ENCODE results near the gene TUBB.

The TUBB gene

GRCh38 chr6:30711758-30712380, 8.3 kb upstream of the TUBB start:
- Histone ChIP-seq H3K4me2 (ENCODE audit: insufficient read depth, low read length, poor library complexity, severe bottlenecking) (no peak overlapping the region), H2BK120ac (ENCODE audit: low read depth, low read length) (no peak overlapping the region), H2BK5ac (ENCODE audit: low read length) (no peak overlapping the region), H2BK15ac (ENCODE audit: low read length) (no peak overlapping the region), H3K23ac (ENCODE audit: low read depth, low read length, poor library complexity) (no peak overlapping the region), H2BK12ac (ENCODE audit: low read length) (no peak overlapping the region), H4K8ac (ENCODE audit: low read depth, low read length) (no peak overlapping the region), H3K4ac (ENCODE audit: low read length) (no peak overlapping the region), H3K79me1 (ENCODE audit: low read depth, low read length) (no peaks in the 10 kb centered on the region), H3K18ac (ENCODE audit: low read length) (no peak overlapping the region), H3K9ac (ENCODE audit: low read depth, low read length, poor library complexity) (peak overlapping the region; percentile 30), H2AFZ (ENCODE audit: low read length) (no peak overlapping the region), H3K14ac (ENCODE audit: low read length) (no peak overlapping the region), H4K91ac (ENCODE audit: low read depth, low read length, poor library complexity) (no peak overlapping the region), H3K4me1 (ENCODE audit: control insufficient read depth in 2 of 2, insufficient read depth in 1 of 2, low read depth in 1 of 2, low read length in 2 of 2) (peaks cover 4 to 6% of the 10 kb centered on the region in 2 donors), H2AK5ac (ENCODE audit: low read depth, low read length) (no peak overlapping the region), H3K36me3 (replicated peaks in 1 of 2; ENCODE audit: control insufficient read depth in 2 of 2, insufficient read depth in 2 of 2, low read length in 2 of 2) (peaks cover 51 to 83% of the 10 kb centered on the region in 2 donors), H3K4me3 (ENCODE audit: low read length in 2 of 2) (no peak overlapping the region), H3K9me3 (replicated peaks in 1 of 2; ENCODE audit: control insufficient read depth in 2 of 2, insufficient read depth in 1 of 2, low read depth in 1 of 2, low read length in 2 of 2) (no peaks in the 10 kb centered on the region), H3K27me3 (ENCODE audit: control insufficient read depth in 3 of 3, insufficient read depth in 3 of 3, low read depth in 1 of 3, low read length in 3 of 3) (no peaks in the 10 kb centered on the region), H3K27ac (replicated peaks; ENCODE audit: low read length) (no peak overlapping the region)
- WGBS, 2 donors (ENCODE audit: extremely low coverage in 2 of 2, insufficient read length in 2 of 2, insufficient replicate concordance in 1 of 2): no CpG with 5 or more reads among the region's 1 CpG
- DNase-seq (ENCODE audit: low spot score): no peak

- H2AFZ ChIP-seq (ENCODE audit: low read length): no peak overlapping the region
- no peak overlapping the region for H2AK5ac ChIP-seq (ENCODE audit: low read depth, low read length)
- no peak for DNase-seq (ENCODE audit: low spot score)
- no peak overlapping the region for H2BK12ac ChIP-seq (ENCODE audit: low read length)
- no peak overlapping the region for H3K14ac ChIP-seq (ENCODE audit: low read length)
- no peak overlapping the region for H3K23ac ChIP-seq (ENCODE audit: low read depth, low read length, poor library complexity)
- H3K4ac ChIP-seq (ENCODE audit: low read length): no peak overlapping the region
- no peak overlapping the region for H2BK15ac ChIP-seq (ENCODE audit: low read length)
- no peak overlapping the region for H4K91ac ChIP-seq (ENCODE audit: low read depth, low read length, poor library complexity)
- no peak overlapping the region for H4K8ac ChIP-seq (ENCODE audit: low read depth, low read length)
- peaks cover 45 to 77% of the 10 kb centered on the region in 2 donors for H3K36me3 ChIP-seq (replicated peaks in 1 of 2; ENCODE audit: control insufficient read depth in 2 of 2, insufficient read depth in 2 of 2, low read length in 2 of 2)
- WGBS, 2 donors (ENCODE audit: extremely low coverage in 2 of 2, insufficient read length in 2 of 2, insufficient replicate concordance in 1 of 2): no CpG with 5 or more reads among the region's 7 CpGs
- no peak overlapping the region for H3K9ac ChIP-seq (ENCODE audit: low read depth, low read length, poor library complexity)
- no peak overlapping the region for H2BK5ac ChIP-seq (ENCODE audit: low read length)
- H3K79me1 ChIP-seq (ENCODE audit: low read depth, low read length): no peaks in the 10 kb centered on the region
- H3K27me3 ChIP-seq (ENCODE audit: control insufficient read depth in 3 of 3, insufficient read depth in 3 of 3, low read depth in 1 of 3, low read length in 3 of 3): no peaks in the 10 kb centered on the region
- no peaks in the 10 kb centered on the region for H3K9me3 ChIP-seq (replicated peaks in 1 of 2; ENCODE audit: control insufficient read depth in 2 of 2, insufficient read depth in 1 of 2, low read depth in 1 of 2, low read length in 2 of 2)
- no peak overlapping the region for H3K18ac ChIP-seq (ENCODE audit: low read length)
- peaks cover 4 to 6% of the 10 kb centered on the region in 2 donors for H3K4me1 ChIP-seq (ENCODE audit: control insufficient read depth in 2 of 2, insufficient read depth in 1 of 2, low read depth in 1 of 2, low read length in 2 of 2)
- H3K4me2 ChIP-seq (ENCODE audit: insufficient read depth, low read length, poor library complexity, severe bottlenecking): no peak overlapping the region
- H3K27ac ChIP-seq (replicated peaks; ENCODE audit: low read length): no peak overlapping the region
- no peak overlapping the region for H2BK120ac ChIP-seq (ENCODE audit: low read depth, low read length)
- H3K4me3 ChIP-seq (ENCODE audit: low read length in 2 of 2): no peak overlapping the region
Observed at GRCh38 chr6:30712441-30712945, 7.7 kb upstream of the TUBB start.

- H3K4me2 ChIP-seq (ENCODE audit: insufficient read depth, low read length, poor library complexity, severe bottlenecking): no peak overlapping the region
- H3K18ac ChIP-seq (ENCODE audit: low read length): no peak overlapping the region
- H3K14ac ChIP-seq (ENCODE audit: low read length): no peak overlapping the region
- H3K23ac ChIP-seq (ENCODE audit: low read depth, low read length, poor library complexity): no peak overlapping the region
- H2BK12ac ChIP-seq (ENCODE audit: low read length): no peak overlapping the region
- H2BK120ac ChIP-seq (ENCODE audit: low read depth, low read length): no peak overlapping the region
- H3K4ac ChIP-seq (ENCODE audit: low read length): no peak overlapping the region
- H2AK5ac ChIP-seq (ENCODE audit: low read depth, low read length): no peak overlapping the region
- peaks cover 40 to 60% of the 10 kb centered on the region in 2 donors for H3K36me3 ChIP-seq (replicated peaks in 1 of 2; ENCODE audit: control insufficient read depth in 2 of 2, insufficient read depth in 2 of 2, low read length in 2 of 2)
- no peak overlapping the region for H2BK5ac ChIP-seq (ENCODE audit: low read length)
- DNase-seq (ENCODE audit: low spot score): no peak
- H3K4me1 ChIP-seq (ENCODE audit: control insufficient read depth in 2 of 2, insufficient read depth in 1 of 2, low read depth in 1 of 2, low read length in 2 of 2): peaks cover 4 to 13% of the 10 kb centered on the region in 2 donors
- no peaks in the 10 kb centered on the region for H3K27me3 ChIP-seq (ENCODE audit: control insufficient read depth in 3 of 3, insufficient read depth in 3 of 3, low read depth in 1 of 3, low read length in 3 of 3)
- H3K9me3 ChIP-seq (replicated peaks in 1 of 2; ENCODE audit: control insufficient read depth in 2 of 2, insufficient read depth in 1 of 2, low read depth in 1 of 2, low read length in 2 of 2): no peaks in the 10 kb centered on the region
- H4K91ac ChIP-seq (ENCODE audit: low read depth, low read length, poor library complexity): no peak overlapping the region
- no peak overlapping the region for H2BK15ac ChIP-seq (ENCODE audit: low read length)
- no peaks in the 10 kb centered on the region for H3K79me1 ChIP-seq (ENCODE audit: low read depth, low read length)
- WGBS, 2 donors (ENCODE audit: extremely low coverage in 2 of 2, insufficient read length in 2 of 2, insufficient replicate concordance in 1 of 2): no CpG with 5 or more reads among the region's 1 CpG
- no peak overlapping the region for H3K9ac ChIP-seq (ENCODE audit: low read depth, low read length, poor library complexity)
- no peak overlapping the region for H3K27ac ChIP-seq (replicated peaks; ENCODE audit: low read length)
- H2AFZ ChIP-seq (ENCODE audit: low read length): no peak overlapping the region
- no peak overlapping the region for H3K4me3 ChIP-seq (ENCODE audit: low read length in 2 of 2)
- H4K8ac ChIP-seq (ENCODE audit: low read depth, low read length): no peak overlapping the region
Observed at GRCh38 chr6:30714263-30714662, 5.9 kb upstream of the TUBB start.

- Histone ChIP-seq H2BK12ac (ENCODE audit: low read length) (no peak overlapping the region), H2BK15ac (ENCODE audit: low read length) (no peak overlapping the region), H3K4me3 (ENCODE audit: low read length in 2 of 2) (peak overlapping the region; percentile 62 to 88), H3K36me3 (replicated peaks in 1 of 2; ENCODE audit: control insufficient read depth in 2 of 2, insufficient read depth in 2 of 2, low read length in 2 of 2) (peaks cover 30 to 38% of the 10 kb centered on the region in 2 donors), H4K8ac (ENCODE audit: low read depth, low read length) (no peak overlapping the region), H3K9me3 (replicated peaks in 1 of 2; ENCODE audit: control insufficient read depth in 2 of 2, insufficient read depth in 1 of 2, low read depth in 1 of 2, low read length in 2 of 2) (no peaks in the 10 kb centered on the region), H2BK5ac (ENCODE audit: low read length) (no peak overlapping the region), H3K4ac (ENCODE audit: low read length) (no peak overlapping the region), H4K91ac (ENCODE audit: low read depth, low read length, poor library complexity) (no peak overlapping the region), H3K14ac (ENCODE audit: low read length) (no peak overlapping the region), H3K23ac (ENCODE audit: low read depth, low read length, poor library complexity) (no peak overlapping the region), H2AK5ac (ENCODE audit: low read depth, low read length) (no peak overlapping the region), H3K9ac (ENCODE audit: low read depth, low read length, poor library complexity) (peak overlapping the region; percentile 50), H3K27ac (replicated peaks; ENCODE audit: low read length) (peak overlapping the region; percentile 85), H3K18ac (ENCODE audit: low read length) (peak overlapping the region; percentile 80), H2AFZ (ENCODE audit: low read length) (peak overlapping the region; percentile 80), H3K79me1 (ENCODE audit: low read depth, low read length) (no peaks in the 10 kb centered on the region), H3K4me2 (ENCODE audit: insufficient read depth, low read length, poor library complexity, severe bottlenecking) (peak overlapping the region; percentile 72), H3K4me1 (ENCODE audit: control insufficient read depth in 2 of 2, insufficient read depth in 1 of 2, low read depth in 1 of 2, low read length in 2 of 2) (peaks cover 4 to 15% of the 10 kb centered on the region in 2 donors), H3K27me3 (ENCODE audit: control insufficient read depth in 3 of 3, insufficient read depth in 3 of 3, low read depth in 1 of 3, low read length in 3 of 3) (no peaks in the 10 kb centered on the region), H2BK120ac (ENCODE audit: low read depth, low read length) (no peak overlapping the region)
- DNase-seq (ENCODE audit: low spot score): no peak
- WGBS, 2 donors (ENCODE audit: extremely low coverage in 2 of 2, insufficient read length in 2 of 2, insufficient replicate concordance in 1 of 2): no CpG with 5 or more reads among the region's 8 CpGs
Observed at GRCh38 chr6:30716879-30717128, 3.3 kb upstream of the TUBB start.

Measured in neuronal stem cell (in vitro differentiated cells).